NCI-H2227 (cell line): Measurements from ENCODE around the gene TUNAR.
"Not testable (repeated sequence)": the region's sequence is repeated elsewhere in the genome, so short reads cannot be mapped to it uniquely, and the experiment has no call there.

Experiments
- DNase-seq: peaks from one replicate; lab custom pipeline; 2025; ENCODE audit not compliant: unreplicated experiment; lab: John Stamatoyannopoulos, UW

Gene TUNAR

DNA sequence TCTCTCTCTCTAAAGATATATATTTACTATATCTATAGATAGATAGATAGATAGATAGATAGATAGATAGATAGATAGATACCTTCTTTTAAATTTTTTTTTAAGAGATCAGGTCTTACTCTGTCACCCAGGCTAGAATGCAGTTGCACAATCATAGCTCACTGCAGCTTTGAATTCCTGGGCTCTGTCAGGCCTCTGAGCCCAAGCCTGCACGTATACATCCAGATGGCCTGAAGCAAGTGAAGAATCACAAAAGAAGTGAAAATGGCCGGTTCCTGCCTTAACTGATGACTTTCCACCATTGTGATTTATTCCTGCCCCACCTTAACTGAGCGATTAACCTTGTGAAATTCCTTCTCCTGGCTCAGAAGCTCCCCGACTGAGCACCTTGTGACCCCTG, 91.4 kb downstream of the TUNAR start:
- DNase-seq = not testable (repeated sequence)
